NOMO-1 treated with DMSO at 0.1 percent for 48 hours (cell line): ENCODE measurements around the gene MYO1A.
"Not testable (repeated sequence)": the region's sequence is repeated elsewhere in the genome, so short reads cannot be mapped to it uniquely, and the experiment has no call there.

Source experiments
- DNase-seq: peaks from one replicate; lab custom pipeline; 2025; ENCODE audit not compliant: unreplicated experiment; lab: John Stamatoyannopoulos, UW

Gene MYO1A

DNA sequence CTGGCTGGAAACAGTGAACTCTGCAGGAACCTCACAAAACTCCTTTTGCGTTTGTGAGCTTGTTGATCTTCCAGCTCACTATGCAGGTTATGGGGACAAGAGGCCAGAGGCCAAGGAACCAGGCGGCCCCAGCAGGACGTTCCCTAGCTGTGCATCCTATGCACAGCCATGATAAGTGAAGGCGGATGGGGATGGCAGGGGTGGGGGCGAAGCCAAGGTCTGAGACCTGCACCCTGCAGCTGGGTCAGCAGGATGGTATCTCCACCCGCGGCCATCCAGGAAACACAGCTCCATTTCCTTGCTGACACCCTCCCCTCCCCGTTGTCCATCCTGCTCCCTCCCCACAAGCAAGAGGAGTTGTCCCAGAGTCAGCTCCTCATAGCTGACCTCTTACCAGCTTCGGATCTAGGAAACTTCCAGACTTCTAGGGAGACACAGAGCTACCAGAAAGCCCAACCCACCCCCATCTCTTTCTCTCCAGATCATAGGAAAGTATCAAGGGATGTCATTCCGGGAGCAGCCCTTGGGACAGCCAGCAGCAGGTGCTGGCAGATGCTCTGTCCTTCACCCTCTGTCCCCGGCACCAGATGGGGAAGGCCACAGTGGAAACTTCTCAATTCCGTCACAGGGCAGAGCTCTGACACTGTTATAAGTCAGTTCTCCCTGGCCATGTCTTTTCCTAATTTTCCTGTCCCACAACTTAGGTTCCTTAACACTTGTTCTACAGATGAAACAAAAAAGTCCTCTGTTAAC is 53.0 kb downstream of the MYO1A start:
- no peak for DNase-seq

- no peak for DNase-seq
Observed at GRCh38 chr12:56995930-56996496, 53.9 kb downstream of the MYO1A start.

GRCh38 chr12:56995201-56995929 is 54.6 kb downstream of the MYO1A start:
- DNase-seq = no peak

GRCh38 chr12:56994231-56994746 is 55.6 kb downstream of the MYO1A start:
- no peak for DNase-seq

DNA sequence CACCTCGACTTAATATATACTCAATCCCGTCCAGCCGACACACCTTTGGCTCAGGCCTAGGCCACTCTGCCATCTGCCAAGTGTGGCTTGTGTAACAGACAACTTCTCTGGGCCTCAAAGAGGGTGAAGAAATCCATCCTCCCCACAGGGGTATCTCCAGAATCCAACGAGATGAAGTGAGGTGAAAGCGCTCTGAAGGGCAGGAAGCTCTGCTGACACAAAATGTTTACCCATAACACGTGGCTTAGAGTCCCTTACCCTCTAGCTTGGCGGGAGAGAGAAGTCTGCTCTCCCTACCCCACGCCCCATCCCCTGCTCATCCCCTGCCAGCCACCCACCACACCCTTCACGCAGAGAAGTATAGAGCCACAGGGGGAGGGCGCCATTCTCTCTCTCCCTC is 56.6 kb downstream of the MYO1A start:
- no peak for DNase-seq

GRCh38 chr12:56991319-56992246 is 58.3 kb downstream of the MYO1A start:
- peak; percentile 21 for DNase-seq

DNA sequence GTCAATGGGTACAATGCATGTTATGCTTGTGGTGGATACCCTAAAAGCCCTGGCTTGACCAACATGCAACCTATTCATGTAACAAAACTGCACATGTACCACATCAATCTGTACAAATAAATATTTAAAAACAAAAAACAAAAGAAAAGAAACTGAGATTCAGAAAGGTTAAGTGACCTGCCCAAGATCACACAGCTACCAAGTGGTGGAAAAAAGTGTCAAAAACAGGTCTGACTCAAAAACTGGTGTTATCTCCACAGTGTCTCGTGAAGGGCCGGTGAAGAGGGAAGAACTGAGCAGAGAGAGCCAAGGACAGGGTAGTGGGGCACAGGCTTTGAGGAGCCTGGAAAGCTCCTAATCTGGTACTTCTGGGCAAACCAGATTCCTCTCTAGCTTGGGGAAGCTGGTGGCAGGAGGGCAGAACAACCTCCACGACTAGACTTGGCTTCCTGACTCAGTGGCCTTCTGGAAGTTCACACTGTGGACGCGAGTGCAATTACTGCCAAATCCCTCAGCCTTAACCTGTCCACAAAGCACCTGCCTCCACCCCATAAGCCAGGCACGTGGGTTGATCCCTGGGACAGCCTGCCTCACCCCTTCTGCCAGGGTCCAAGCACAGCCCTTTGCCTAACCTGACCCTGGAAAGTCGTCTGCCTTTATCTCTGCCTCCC is 59.1 kb downstream of the MYO1A start:
- no peak for DNase-seq

GRCh38 chr12:56989861-56990610 is 59.9 kb downstream of the MYO1A start:
- no peak for DNase-seq

GRCh38 chr12:56988207-56988739 is 61.7 kb downstream of the MYO1A start:
- DNase-seq = peak; percentile 38

DNA sequence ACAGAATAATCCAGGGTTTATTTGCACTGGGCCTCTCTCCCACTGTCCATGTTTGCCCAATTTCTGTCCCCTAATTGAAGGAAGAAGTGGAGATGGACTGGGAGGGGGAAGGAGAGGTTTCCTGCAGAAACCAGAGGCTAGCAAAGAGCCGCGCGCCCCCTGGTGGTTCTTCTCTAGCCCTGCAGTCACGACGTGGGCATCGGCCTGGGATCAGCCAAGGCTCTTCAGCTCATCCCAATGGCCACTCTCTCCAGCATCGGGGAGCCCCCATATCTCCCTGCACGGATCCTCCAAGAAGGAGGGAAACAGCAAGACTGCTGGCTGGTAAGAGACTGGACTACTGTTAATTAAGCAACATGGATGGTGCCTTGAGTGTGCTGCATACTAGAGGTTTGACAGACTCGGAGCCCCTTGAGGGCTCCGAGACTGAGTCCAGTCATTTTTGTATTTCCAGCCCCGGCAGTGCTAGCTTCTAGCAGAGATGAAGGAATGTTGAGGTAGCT is 62.3 kb downstream of the MYO1A start:
- peak; percentile 68 for DNase-seq

- DNase-seq = no peak
Observed at GRCh38 chr12:56987011-56987410, 62.9 kb downstream of the MYO1A start.

GRCh38 chr12:56985714-56986113 is 64.2 kb downstream of the MYO1A start:
- not testable (repeated sequence) for DNase-seq

DNA sequence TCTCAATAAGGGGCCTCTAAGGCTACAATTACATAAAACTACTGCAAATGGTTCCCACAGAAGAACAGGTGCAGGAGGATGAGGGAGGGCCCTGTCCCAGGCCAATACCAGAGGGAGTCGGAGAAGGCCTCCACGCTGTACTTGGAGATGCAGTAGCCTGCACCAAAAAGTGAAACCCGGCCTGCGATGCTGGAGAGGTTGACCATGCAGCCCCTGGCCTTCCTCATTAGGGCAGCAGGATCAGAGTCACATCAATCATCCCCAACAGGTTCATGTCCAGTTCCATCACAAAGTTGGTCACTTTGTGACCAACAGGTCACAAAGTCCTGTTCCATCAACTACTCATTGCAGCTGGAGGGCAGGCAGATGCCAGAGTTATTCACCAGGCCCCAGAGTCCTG is 66.5 kb downstream of the MYO1A start:
- no peak for DNase-seq

DNA sequence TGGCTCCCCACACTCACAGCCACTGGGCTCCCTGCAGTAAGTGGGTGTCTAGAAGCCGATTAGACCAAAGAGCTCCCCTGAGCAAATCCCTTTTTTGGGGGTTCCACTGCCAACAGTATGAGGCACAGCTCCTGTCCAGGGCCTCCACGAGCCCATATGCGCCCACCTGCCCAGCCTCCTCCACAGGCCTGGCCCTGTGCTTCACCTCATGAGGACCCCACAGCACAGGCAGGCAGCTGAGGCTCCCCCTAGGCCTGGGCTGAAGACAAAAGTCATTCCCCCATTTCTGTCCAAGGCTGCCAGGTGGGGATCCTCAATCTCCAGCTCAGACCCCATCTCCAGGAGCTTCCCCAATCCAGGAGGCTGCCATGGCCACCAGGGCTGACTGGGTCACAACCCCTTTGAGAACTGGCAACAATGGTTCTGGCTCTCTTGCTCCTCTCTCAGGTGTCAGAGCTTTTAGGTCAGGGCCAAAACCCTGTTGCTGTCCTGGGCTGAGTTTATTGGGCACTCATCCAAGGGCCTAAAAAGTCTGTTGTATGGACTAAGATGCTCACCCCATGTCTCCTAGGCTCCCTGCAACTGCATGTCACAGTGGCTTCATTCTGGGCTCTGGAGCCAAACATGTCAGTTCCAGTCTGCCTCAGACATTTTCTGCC is 67.2 kb downstream of the MYO1A start:
- not testable (repeated sequence) for DNase-seq

DNA sequence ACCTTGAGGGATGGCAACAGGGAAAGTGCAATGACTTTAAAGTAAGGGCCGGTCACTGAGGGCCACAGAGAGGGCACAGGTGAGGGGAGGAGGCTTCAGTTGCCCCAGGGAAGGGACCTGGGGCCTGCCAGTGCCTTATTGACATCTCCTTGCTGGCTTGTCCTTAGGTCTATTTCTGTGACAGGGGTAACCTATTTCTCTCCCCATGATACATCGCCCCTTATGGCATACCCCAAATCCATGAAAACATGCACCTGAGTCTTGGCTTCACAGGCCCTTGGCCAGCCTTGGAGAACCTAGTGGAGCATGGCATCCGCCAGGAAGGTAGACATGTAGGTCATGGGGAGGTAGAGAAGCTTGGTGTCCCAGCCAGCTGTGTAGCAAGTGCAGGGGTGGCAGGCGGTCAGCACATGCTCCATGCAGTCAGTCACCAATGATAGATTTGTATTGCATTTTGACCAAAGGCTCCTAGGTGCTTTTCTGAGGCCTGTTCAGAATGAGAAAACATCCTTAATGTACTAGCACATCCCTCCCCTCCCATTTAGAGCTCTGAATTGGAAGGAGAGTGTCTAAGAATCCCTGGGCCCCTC is 68.9 kb downstream of the MYO1A start:
- no peak for DNase-seq

GRCh38 chr12:56980268-56980667 is 69.7 kb downstream of the MYO1A start:
- no peak for DNase-seq

DNA sequence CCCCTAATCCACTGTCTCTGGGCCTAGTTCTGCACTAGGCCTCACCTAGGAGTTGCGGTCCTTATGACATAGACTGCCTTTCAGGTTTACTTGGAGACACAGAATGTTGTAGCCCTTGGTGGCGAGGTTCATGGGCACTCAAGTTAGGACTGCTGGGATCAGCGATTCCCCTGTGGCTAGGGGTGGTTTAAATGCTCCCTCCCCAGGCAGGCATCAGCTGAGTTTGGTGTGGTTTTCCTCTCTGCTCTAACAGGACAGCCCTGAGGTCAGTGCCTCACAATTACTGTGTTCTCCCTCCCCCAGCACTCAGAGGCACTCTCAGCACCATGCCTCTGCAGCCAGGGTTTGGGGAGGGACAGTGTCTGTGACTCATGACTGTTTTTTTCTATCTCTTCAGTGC is 70.3 kb downstream of the MYO1A start:
- DNase-seq = no peak
